Transverse colon (tissue), 4 donors: ENCODE results near the gene SAMD8. TPM values are rescaled to one million over a fixed set of nuclear protein-coding genes. Genes with fewer than 3 reads are reported as not detected.

Experiments
- DNase-seq: peaks from one replicate; pipeline ENCODE4 v3.0.0-alpha.2; 2019
- H3K27ac ChIP-seq, 4 donors: fragments of 200-600 bp; sonication (generic); 2 replicates each; pipeline ENCODE4 v1.5.1; 2016 to 2018; ENCODE audit warnings: inconsistent platforms in 4 of 4
- H3K27me3 ChIP-seq: fragments of 200-600 bp; sonication (generic); 2 replicates; pipeline ENCODE4 v1.5.1; 2017; ENCODE audit warnings: inconsistent platforms
- H3K36me3 ChIP-seq, 4 donors: fragments of 200-600 bp; sonication (generic); 2 replicates each; pipeline ENCODE4 v1.5.1; 2017 to 2019; ENCODE audit warnings: inconsistent platforms in 4 of 4
- H3K4me1 ChIP-seq, 4 donors: fragments of 200-600 bp; sonication (generic); 2 replicates each; pipeline ENCODE4 v1.5.1; 2017 to 2020; ENCODE audit warnings: inconsistent platforms in 4 of 4
- H3K4me3 ChIP-seq, 4 donors: fragments of 200-600 bp; sonication (generic); 1 replicate in 1 of 4; 2 replicates in 3 of 4; pipeline versions ENCODE4 v1.5.1 to v1.6.1; 2017 to 2019; ENCODE audit warnings: inconsistent platforms in 4 of 4
- H3K9me3 ChIP-seq, 2 donors: fragments of 200-600 bp; sonication (generic); 2 replicates each; pipeline ENCODE4 v1.5.1; 2017 to 2019; ENCODE audit warnings: inconsistent platforms in 2 of 2
- EP300 ChIP-seq: sonication (generic); formaldehyde crosslinking; IDR thresholded peaks from one replicate; pipeline ENCODE4 v1.6.1; 2017; ENCODE audit warnings: antibody characterized with exemption, low read depth
- POLR2A ChIP-seq: fragments of 450-650 bp; IDR thresholded peaks from one replicate; pipeline ENCODE4 v1.6.1; 2016; ENCODE audit warnings: antibody characterized with exemption, mild to moderate bottlenecking, moderate library complexity
- POLR2AphosphoS5 ChIP-seq, 3 donors: sonication (generic); formaldehyde crosslinking; IDR thresholded peaks; one replicate each; pipeline ENCODE4 v1.6.1; 2016; ENCODE audit warnings: antibody characterized with exemption in 3 of 3
- WGBS, 2 donors: methylation state at CpG; one replicate each; pipeline ENCODE4 v1.1.5; 2018; ENCODE audit warnings: low coverage in 1 of 2; 5-methylcytosine and 5-hydroxymethylcytosine counted together
- in situ Hi-C, 4 donors: fragments of 200-750 bp; cut with MboI; loops; one replicate each; pipeline versions ENCODE4 v1.15.0 to v1.15.1; 2017; ENCODE audit warnings: low sequenced_read_pairs in 3 of 4, low pct_ligation_motif_present in 1 of 4, low pct_unique_long_range_greater_than_20kb in 1 of 4
- intact Hi-C: fragments of 100-400 bp; cut with DNase I; formaldehyde crosslinking; loops from one replicate; pipeline ENCODE4 v1.15.1; 2023; ENCODE audit warnings: low total_unique reads
- total RNA-seq, 4 donors: library from RNA; depleted of rRNA; stranded (reverse); fragments of >200 nt; gene quantifications; one replicate each; pipeline ENCODE4 v1.1.0, GENCODE V29; 2016
- TF ChIP-seq, protein P1 (sequence below), 5 experiments: fragments of 200-600 bp in 3 of 5; fragments of 450-650 bp in 2 of 5; sonication (generic) in 3 of 5; IDR thresholded peaks; 1 replicate in 2 of 5; 2 replicates in 3 of 5; pipeline ENCODE4 v1.5.1; 2016 to 2017; ENCODE audit warnings: antibody characterized with exemption in 5 of 5, inconsistent platforms in 3 of 5, mild to moderate bottlenecking in 2 of 5, moderate library complexity in 1 of 5

SAMD8 gene
- total RNA-seq, 4 donors from 2014 or later = 4.6 to 26.6 (median 17.7) TPM

DNA sequence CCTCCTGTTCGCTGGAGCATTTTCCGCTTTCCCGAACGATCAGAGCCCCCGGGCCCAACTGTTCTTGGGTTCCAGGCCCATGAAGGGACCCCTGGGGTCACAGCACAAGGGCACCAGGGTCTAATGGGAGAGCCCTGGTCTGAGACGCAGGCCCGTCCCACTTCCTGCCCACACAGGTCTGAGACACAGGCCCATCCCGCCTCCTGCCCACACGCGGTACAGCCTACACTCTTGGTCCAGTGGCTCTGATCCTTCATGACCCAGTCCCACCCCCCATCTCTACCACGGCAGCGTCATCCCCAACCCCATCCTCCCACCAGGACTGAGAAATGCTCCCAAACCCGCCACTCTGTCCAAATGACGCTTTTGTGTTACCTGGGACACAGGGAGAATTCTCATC is 38.7 kb upstream of the SAMD8 start:
- no peak overlapping the region for H3K4me3 ChIP-seq
- no peak for DNase-seq
- TF ChIP-seq, protein P1, sequence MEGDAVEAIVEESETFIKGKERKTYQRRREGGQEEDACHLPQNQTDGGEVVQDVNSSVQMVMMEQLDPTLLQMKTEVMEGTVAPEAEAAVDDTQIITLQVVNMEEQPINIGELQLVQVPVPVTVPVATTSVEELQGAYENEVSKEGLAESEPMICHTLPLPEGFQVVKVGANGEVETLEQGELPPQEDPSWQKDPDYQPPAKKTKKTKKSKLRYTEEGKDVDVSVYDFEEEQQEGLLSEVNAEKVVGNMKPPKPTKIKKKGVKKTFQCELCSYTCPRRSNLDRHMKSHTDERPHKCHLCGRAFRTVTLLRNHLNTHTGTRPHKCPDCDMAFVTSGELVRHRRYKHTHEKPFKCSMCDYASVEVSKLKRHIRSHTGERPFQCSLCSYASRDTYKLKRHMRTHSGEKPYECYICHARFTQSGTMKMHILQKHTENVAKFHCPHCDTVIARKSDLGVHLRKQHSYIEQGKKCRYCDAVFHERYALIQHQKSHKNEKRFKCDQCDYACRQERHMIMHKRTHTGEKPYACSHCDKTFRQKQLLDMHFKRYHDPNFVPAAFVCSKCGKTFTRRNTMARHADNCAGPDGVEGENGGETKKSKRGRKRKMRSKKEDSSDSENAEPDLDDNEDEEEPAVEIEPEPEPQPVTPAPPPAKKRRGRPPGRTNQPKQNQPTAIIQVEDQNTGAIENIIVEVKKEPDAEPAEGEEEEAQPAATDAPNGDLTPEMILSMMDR (IDR thresholded peaks at IDR 0.05) = no peak
- no peak for TF ChIP-seq POLR2AphosphoS5 (IDR thresholded peaks at IDR 0.05)
- no peak for TF ChIP-seq EP300
- no peak for TF ChIP-seq POLR2A
- in situ Hi-C loops = no loop called here
- intact Hi-C loops = no loop called here
- peaks cover 0 to 3% (median 0%) of the 10 kb centered on the region in 4 donors for H3K4me1 ChIP-seq
- no peaks in the 10 kb centered on the region for H3K27me3 ChIP-seq
- H3K36me3 ChIP-seq = no peaks in the 10 kb centered on the region
- H3K9me3 ChIP-seq = no peaks in the 10 kb centered on the region
- 78 to 98% methylated on average over 7 to 14 of the region's 14 CpGs for WGBS, 2 donors
- H3K27ac ChIP-seq = no peak overlapping the region

GRCh38 chr10:75073442-75073841 is 38.0 kb upstream of the SAMD8 start:
- intact Hi-C loops (no loop called here), in situ Hi-C loops (no loop called here)
- TF ChIP-seq POLR2A (no peak), EP300 (no peak), POLR2AphosphoS5 (IDR thresholded peaks at IDR 0.05) (no peak)
- TF ChIP-seq, protein P1 (IDR thresholded peaks at IDR 0.05) = no peak
- no peak overlapping the region for H3K4me3 ChIP-seq
- no peak overlapping the region for H3K27ac ChIP-seq
- no peak for DNase-seq
- no peaks in the 10 kb centered on the region for H3K27me3 ChIP-seq
- H3K36me3 ChIP-seq = no peaks in the 10 kb centered on the region
- 90% methylated on average over 17 of the region's 17 CpGs; no CpG with 5 or more reads in 1 of the 2 donors for whole genome bisulfite sequencing, 2 donors
- H3K4me1 ChIP-seq = peaks cover 0 to 3% (median 0%) of the 10 kb centered on the region in 4 donors
- no peaks in the 10 kb centered on the region for H3K9me3 ChIP-seq

DNA sequence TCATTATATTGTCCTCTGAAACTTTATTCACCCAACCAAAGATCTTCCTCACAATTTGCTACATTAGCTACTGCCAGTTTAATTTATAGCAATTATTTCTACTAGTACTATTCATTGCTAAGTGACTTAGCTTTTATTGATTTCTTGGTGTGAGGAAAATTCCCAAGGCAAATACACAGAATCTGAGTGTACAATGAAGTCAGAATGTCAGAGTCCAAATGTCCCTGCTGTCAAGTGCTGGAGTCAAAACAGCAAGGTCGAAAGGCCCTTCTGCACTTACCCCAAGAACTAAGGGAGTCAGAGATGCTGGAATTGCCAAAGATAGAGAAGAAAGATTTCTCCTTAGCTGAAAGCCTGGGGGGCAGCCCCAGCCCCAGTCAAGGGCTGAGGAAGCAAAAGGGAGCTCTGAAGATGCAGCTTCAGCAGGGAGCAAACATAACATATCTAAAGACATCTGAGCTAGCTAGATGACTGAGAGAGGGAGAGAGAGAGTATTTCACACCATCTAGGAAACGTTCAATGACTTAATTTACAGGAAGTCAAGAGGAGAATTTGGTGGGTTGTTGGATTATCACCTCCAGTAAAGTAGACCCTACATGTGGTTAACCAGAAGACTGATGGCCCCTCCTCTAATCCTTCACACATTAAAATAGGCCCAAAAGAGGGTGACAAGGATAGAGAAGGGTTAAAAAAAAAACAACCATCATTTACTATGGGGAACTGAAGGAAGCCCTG is 36.6 kb upstream of the SAMD8 start:
- WGBS, 2 donors = 64 to 75% methylated on average over 2 of the region's 2 CpGs

DNA sequence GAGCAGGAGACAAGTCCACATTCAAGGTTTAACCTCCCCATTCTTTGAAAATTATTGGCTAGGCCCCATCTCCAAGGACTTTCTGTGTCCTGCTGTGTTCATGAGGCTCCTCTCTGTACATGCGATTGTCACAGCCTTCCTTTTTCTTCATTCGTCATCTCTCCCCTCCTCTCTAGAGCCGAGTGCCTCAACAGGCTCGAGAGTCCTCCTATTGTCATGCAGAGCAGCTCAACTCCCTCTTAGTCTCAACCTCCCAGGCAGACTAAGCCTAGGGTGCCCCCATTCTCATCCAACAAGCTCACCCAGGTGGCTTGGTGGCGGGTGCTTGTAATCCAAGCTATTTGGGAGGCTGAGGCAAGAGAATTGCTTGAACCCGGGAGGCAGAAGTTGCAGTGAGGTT is 35.1 kb upstream of the SAMD8 start:
- Histone ChIP-seq H3K27ac (no peak overlapping the region), H3K9me3 (no peaks in the 10 kb centered on the region), H3K4me1 (no peaks in the 10 kb centered on the region), H3K27me3 (no peaks in the 10 kb centered on the region), H3K4me3 (no peak overlapping the region), H3K36me3 (no peaks in the 10 kb centered on the region)
- WGBS, 2 donors = 70 to 95% methylated on average over 2 to 6 of the region's 6 CpGs
- DNase-seq = no peak
- TF ChIP-seq, protein P1 (IDR thresholded peaks at IDR 0.05) = no peak
- TF ChIP-seq POLR2A (no peak), EP300 (no peak), POLR2AphosphoS5 (IDR thresholded peaks at IDR 0.05) (no peak)
- intact Hi-C loops = no loop called here
- in situ Hi-C loops = no loop called here

More for the DNA sequence above, 36.6 kb upstream of the SAMD8 start:
- Histone ChIP-seq H3K27me3 (no peaks in the 10 kb centered on the region), H3K4me3 (no peak overlapping the region), H3K4me1 (peaks cover 0 to 3% (median 0%) of the 10 kb centered on the region in 4 donors), H3K9me3 (no peaks in the 10 kb centered on the region), H3K36me3 (no peaks in the 10 kb centered on the region), H3K27ac (no peak overlapping the region)
- intact Hi-C loops (no loop called here), in situ Hi-C loops (no loop called here)
- DNase-seq = no peak
- TF ChIP-seq POLR2A (no peak), EP300 (no peak), POLR2AphosphoS5 (IDR thresholded peaks at IDR 0.05) (no peak)
- TF ChIP-seq, protein P1 (IDR thresholded peaks at IDR 0.05) = no peak
